Nephron (organoid): ENCODE measurements around the gene DNAJC5G.
A peak's percentile ranks its signal among the peaks of the same experiment; 100 is the strongest.

Experiments
- H3K27ac Mint-ChIP-seq, 3 experiments: 2 replicates each; pipeline ENCODE4 v1.8.0; 2020; ENCODE audit warnings: mixed read lengths in 3 of 3, mild to moderate bottlenecking in 2 of 3, moderate library complexity in 1 of 3
- H3K27me3 Mint-ChIP-seq: 2 replicates; pipeline ENCODE4 v1.8.0; 2021; ENCODE audit warnings: low read depth, mild to moderate bottlenecking, moderate library complexity, mixed read lengths
- H3K36me3 Mint-ChIP-seq: 2 replicates; pipeline ENCODE4 v1.8.0; 2020; ENCODE audit warnings: low read depth, mixed read lengths
- H3K4me1 Mint-ChIP-seq: 2 replicates; pipeline ENCODE4 v1.8.0; 2020; ENCODE audit warnings: mixed read lengths
- H3K4me3 Mint-ChIP-seq, 3 experiments: 2 replicates each; pipeline ENCODE4 v1.8.0; 2020; ENCODE audit warnings: mild to moderate bottlenecking in 3 of 3, mixed read lengths in 3 of 3, moderate library complexity in 2 of 3
- H3K9me3 Mint-ChIP-seq: 2 replicates; pipeline ENCODE4 v1.8.0; 2020; ENCODE audit warnings: mixed read lengths
- CTCF ChIP-seq, 3 experiments: fragments of 200-600 bp; sonication (generic); IDR thresholded peaks; one replicate each; pipeline ENCODE4 v1.5.0; 2021; ENCODE audit warnings: antibody characterized with exemption in 3 of 3; ENCODE audit not compliant: unreplicated experiment in 3 of 3

The DNAJC5G gene

GRCh38 chr2:27255187-27255586 is 20.0 kb upstream of the DNAJC5G start:
- Mint-ChIP-seq H3K27me3 (peaks cover 52% of the 10 kb centered on the region), H3K36me3 (no peaks in the 10 kb centered on the region), H3K27ac (peak overlapping the region in 2 of 3 experiments; percentile 19 to 38), H3K9me3 (no peaks in the 10 kb centered on the region), H3K4me1 (peaks cover 24% of the 10 kb centered on the region), H3K4me3 (no peak overlapping the region)
- TF ChIP-seq CTCF (IDR thresholded peaks at IDR 0.05; ENCODE audit: unreplicated experiment in 3 of 3) = no peak

- Mint-ChIP-seq H3K27ac (peak overlapping the region in 2 of 3 experiments; percentile 19 to 38), H3K9me3 (no peaks in the 10 kb centered on the region), H3K4me3 (no peak overlapping the region), H3K4me1 (peaks cover 27% of the 10 kb centered on the region), H3K36me3 (no peaks in the 10 kb centered on the region), H3K27me3 (peaks cover 57% of the 10 kb centered on the region)
- TF ChIP-seq CTCF (IDR thresholded peaks at IDR 0.05; ENCODE audit: unreplicated experiment in 3 of 3) = no peak
Measured at GRCh38 chr2:27255660-27256059, 19.6 kb upstream of the DNAJC5G start.

GRCh38 chr2:27256855-27257454 is 18.3 kb upstream of the DNAJC5G start:
- Mint-ChIP-seq H3K27me3 (peaks cover 60% of the 10 kb centered on the region), H3K27ac (no peak overlapping the region)

GRCh38 chr2:27258051-27258450 is 17.2 kb upstream of the DNAJC5G start:
- Mint-ChIP-seq H3K36me3 (no peaks in the 10 kb centered on the region), H3K4me1 (peaks cover 32% of the 10 kb centered on the region), H3K27ac (no peak overlapping the region), H3K4me3 (no peak overlapping the region), H3K9me3 (no peaks in the 10 kb centered on the region), H3K27me3 (peaks cover 61% of the 10 kb centered on the region)
- no peak for TF ChIP-seq CTCF (IDR thresholded peaks at IDR 0.05; ENCODE audit: unreplicated experiment in 3 of 3)

More at GRCh38 chr2:27256855-27257454, 18.3 kb upstream of the DNAJC5G start:
- no peaks in the 10 kb centered on the region for H3K9me3 Mint-ChIP-seq
- H3K36me3 Mint-ChIP-seq = no peaks in the 10 kb centered on the region
- no peak overlapping the region for H3K4me3 Mint-ChIP-seq
- peaks cover 32% of the 10 kb centered on the region for H3K4me1 Mint-ChIP-seq
- no peak for TF ChIP-seq CTCF (IDR thresholded peaks at IDR 0.05; ENCODE audit: unreplicated experiment in 3 of 3)

- Mint-ChIP-seq H3K27me3 (peaks cover 46% of the 10 kb centered on the region), H3K4me1 (peaks cover 34% of the 10 kb centered on the region), H3K9me3 (no peaks in the 10 kb centered on the region), H3K4me3 (peak overlapping the region; percentile 69 to 82 (median 71)), H3K36me3 (no peaks in the 10 kb centered on the region), H3K27ac (peak overlapping the region in 1 of 3 experiments; percentile 9)
- TF ChIP-seq CTCF (IDR thresholded peaks at IDR 0.05; ENCODE audit: unreplicated experiment in 3 of 3) = no peak
Measured at GRCh38 chr2:27261241-27261925, 13.8 kb upstream of the DNAJC5G start.

GRCh38 chr2:27261926-27262298 is 13.3 kb upstream of the DNAJC5G start:
- TF ChIP-seq CTCF (IDR thresholded peaks at IDR 0.05; ENCODE audit: unreplicated experiment in 3 of 3) = no peak
- Mint-ChIP-seq H3K27me3 (peaks cover 46% of the 10 kb centered on the region), H3K27ac (no peak overlapping the region), H3K9me3 (no peaks in the 10 kb centered on the region), H3K36me3 (no peaks in the 10 kb centered on the region), H3K4me3 (peak overlapping the region; percentile 69 to 82 (median 71)), H3K4me1 (peaks cover 34% of the 10 kb centered on the region)
